22Rv1 (cell line): ENCODE data around the gene SAP30L.

Source experiments
- H3K27ac ChIP-seq: fragments of 450-650 bp; 2 replicates; pipeline ENCODE4 v1.5.1; 2017
- ZFX ChIP-seq: fragments of 450-650 bp; IDR thresholded peaks from 2 replicates; pipeline ENCODE4 v1.6.1; 2017; ENCODE audit warnings: antibody characterized with exemption, borderline replicate concordance
- TF ChIP-seq, protein P1 (sequence below): fragments of 450-650 bp; IDR thresholded peaks from 2 replicates; pipeline ENCODE4 v1.5.1; 2017; ENCODE audit warnings: mild to moderate bottlenecking

Gene SAP30L

DNA sequence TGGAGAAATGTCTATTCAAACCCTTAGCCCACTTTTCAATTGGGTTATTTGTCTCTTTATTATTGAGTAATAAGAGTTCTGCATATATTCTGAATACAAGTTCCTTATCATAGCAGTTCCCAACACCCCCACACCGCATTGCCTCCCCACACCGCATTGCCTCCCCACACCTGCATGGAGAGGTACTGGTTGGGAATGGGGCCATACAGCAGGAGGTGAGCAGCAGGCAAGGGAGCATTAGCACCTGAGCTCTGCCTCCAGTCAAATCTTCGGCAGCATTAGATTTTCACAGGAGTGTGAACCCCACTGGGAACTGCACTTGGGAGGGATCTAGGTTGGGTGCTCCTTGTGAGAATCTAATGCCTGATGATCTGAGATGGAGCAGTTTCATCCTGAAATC, 10.6 kb upstream of the SAP30L start:
- H3K27ac ChIP-seq, result no peak overlapping the region
- TF ChIP-seq, protein P1, sequence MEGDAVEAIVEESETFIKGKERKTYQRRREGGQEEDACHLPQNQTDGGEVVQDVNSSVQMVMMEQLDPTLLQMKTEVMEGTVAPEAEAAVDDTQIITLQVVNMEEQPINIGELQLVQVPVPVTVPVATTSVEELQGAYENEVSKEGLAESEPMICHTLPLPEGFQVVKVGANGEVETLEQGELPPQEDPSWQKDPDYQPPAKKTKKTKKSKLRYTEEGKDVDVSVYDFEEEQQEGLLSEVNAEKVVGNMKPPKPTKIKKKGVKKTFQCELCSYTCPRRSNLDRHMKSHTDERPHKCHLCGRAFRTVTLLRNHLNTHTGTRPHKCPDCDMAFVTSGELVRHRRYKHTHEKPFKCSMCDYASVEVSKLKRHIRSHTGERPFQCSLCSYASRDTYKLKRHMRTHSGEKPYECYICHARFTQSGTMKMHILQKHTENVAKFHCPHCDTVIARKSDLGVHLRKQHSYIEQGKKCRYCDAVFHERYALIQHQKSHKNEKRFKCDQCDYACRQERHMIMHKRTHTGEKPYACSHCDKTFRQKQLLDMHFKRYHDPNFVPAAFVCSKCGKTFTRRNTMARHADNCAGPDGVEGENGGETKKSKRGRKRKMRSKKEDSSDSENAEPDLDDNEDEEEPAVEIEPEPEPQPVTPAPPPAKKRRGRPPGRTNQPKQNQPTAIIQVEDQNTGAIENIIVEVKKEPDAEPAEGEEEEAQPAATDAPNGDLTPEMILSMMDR, result no peak
- no peak for TF ChIP-seq ZFX

DNA sequence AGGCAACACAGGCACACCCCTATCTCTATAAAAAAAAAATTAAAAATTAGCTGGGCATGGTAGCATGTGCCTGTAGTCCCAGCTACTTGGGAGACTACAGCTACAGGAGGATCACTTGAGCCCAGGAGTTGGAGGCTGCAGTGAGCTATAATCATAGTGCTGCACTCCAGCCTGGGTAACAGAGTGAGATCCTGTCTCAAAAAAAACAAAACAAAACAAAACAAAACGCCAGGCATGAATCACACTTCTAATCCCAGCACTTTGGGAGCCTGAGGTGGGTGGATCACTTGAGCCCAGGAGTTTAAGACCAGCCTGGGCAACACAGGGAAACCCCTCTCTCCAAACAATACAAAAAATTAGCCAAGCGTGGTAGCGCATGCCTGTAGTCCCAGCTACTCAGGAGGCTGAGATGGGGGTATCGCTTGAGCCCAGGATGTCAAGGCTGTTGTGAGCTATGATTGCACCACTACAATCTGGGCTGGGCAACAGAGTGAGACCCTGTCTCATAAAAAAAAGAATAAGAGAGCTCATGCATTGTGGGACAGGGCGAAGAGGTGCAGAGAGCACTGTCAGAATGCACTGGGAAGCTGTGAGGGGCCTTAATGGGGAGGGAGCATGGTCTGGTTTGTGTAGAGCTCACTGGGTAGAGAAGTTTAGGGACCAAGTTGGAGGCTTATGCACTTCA, 8.4 kb upstream of the SAP30L start:
- no peak for TF ChIP-seq ZFX
- TF ChIP-seq, protein P1, result no peak
- no peak overlapping the region for H3K27ac ChIP-seq

DNA sequence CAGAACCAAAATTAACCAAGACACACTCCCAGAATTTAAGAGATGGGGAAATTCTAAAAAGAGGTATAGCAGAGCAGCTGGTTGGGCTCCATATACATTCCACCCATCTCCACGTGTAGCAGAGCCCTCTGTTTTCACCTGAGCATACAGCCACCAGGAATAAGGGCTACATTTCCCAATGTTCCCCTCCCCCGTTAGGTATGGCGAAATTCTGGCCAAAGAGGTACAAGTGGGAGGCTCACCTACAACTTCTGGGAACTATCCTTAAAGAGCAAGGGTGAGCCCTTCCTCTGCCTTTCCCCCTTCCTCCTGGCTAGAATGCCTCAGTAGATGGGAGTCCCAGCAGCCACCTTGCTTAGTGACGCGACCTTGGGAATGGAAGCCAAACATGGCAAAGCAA, 5.3 kb upstream of the SAP30L start:
- TF ChIP-seq, protein P1, result no peak
- no peak for TF ChIP-seq ZFX

DNA sequence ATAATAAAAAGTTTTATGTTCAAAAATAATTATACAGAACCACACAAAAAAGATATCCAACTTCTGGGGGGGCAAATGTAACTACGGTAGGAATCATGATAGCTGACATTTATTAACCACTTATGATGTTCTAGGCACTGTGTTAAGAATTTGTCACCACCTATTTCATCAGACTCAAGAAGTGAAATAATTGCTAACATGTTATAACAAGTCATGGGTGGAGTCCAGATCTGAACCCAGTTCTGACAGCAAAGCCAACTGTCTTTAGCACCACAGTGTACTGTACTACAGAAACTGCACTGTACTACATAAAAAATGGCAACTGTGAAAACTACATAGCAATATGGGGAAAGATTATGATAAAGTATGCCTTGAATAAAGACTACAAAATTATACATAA, 3.0 kb upstream of the SAP30L start:
- no peak for TF ChIP-seq ZFX
- TF ChIP-seq, protein P1, result no peak
- H3K27ac ChIP-seq, result no peak overlapping the region

More for the DNA sequence above, 5.3 kb upstream of the SAP30L start:
- H3K27ac ChIP-seq, result no peak overlapping the region

DNA sequence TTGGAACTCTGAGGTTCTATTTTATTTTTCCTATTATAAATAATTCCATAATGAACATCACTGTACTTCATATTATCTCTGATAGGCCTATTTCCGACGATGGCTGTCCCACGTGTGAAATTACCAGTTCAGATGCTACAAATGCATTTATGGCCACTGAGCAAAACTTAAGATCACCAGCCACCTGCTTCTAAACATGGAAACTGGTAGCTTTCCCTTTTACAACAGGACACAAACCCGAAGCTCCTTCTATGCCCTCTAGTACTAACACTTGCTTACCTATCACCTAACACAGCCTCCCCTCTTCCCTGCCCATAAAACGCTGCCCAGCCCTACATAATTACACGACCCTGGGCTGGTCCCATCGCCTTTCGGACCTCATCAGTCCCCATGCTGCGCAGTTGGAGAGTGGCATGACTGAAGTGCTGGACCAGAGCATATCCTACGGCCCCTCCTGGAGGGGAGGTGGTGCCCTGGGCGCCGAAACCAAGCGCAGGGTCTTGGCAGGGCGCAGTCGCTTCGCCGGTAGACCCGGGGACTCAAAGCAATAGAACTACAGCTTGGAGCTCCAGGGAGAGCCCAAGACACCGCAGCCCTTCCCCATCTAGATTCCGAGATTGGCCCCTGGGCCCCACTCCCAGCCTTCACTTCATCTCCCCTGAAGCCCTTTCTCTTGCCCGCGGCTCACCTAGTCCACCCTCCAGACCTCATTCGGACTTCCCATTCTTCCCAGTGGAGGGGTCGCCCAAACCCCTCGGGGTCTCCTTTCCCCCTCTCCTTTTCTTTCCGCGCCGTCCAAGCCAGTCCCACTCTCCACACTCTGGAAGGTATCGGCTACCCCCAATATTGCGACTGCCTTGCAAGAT, 1.0 kb upstream of the SAP30L start:
- TF ChIP-seq, protein P1, result no peak
- TF ChIP-seq ZFX, result no peak
- H3K27ac ChIP-seq, result peak overlapping the region; percentile 46

DNA sequence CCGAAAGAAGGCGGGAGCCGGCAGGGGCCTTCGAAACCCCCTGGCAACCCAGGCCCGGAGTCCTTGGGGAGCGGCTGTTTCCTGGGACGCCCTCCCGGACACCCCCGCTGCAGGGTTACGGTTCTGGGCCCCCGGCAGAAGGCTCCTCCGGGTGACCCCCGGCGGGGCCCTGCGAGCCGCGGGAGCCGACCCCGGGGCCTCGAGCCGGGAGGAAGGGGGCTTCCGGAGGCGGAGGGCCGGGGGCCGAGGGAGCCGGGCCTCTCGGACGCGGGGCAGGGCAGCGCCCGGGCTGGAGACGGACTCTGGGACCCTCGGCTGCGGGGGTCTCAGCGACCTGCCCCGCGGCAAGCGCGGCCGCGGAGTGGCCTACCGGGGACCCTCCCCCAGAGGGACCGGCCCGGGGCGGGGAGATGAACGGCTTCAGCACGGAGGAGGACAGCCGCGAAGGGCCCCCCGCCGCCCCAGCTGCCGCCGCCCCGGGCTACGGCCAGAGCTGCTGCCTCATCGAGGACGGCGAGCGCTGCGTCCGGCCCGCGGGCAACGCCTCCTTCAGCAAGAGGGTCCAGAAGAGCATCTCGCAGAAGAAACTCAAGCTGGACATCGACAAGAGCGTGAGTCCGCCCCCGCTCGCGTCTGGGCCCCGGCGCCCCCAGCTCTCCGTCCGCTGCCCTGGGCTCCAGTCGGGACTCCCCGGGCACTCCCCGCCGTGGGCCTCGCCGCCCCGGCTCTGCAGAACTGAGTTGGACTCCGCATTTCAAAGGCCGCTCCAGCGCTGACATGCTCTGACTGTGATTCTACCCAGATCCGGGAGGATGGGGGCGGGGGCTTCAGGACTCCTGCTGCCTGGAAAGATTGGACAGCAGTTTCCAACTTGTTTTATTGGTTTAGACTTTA, 645 bp downstream of the SAP30L start:
- H3K27ac ChIP-seq, result peak overlapping the region; percentile 46
- TF ChIP-seq, protein P1, result no peak
- TF ChIP-seq ZFX, result no peak
